Stimulated activated CD4-positive, alpha-beta T cell treated with anti-CD3 and anti-CD28 coated beads, Interleukin-4, amount 100 ng/mL, for 48 hours (primary cell): ENCODE measurements around the gene MARCKSL1.

Experiments
- DNase-seq, 2 donors: peaks; one replicate each; pipeline ENCODE4 v3.0.0-alpha.2; 2020; ENCODE audit warnings: low read depth in 2 of 2

Gene MARCKSL1

GRCh38 chr1:32352831-32353383 is 16.9 kb upstream of the MARCKSL1 start:
- no peak for DNase-seq

DNA sequence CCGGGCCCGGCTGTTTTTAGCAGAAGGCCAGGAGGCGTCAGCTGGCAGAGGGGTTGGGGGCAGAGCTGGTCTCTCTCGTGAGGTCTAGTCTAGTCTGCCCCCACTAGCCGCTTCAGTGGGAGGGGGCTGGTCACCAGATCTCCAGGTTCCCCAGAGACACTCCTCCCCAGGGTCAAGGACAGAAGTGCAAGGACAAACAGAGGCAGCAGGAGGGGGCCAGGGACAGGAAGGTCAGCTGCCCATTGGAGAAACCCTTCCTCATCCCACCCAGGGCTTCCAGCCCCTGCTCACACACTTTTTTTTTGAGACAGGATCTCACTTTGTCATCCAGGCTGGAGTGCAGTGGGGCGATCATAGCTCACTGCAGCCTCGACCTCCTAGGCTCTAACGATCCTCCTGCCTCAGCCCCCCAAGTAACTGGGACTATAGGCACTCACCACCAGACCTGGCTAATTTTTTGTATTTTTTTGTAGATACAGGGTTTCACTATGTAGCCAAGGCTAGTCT is 16.3 kb upstream of the MARCKSL1 start:
- no peak for DNase-seq

DNA sequence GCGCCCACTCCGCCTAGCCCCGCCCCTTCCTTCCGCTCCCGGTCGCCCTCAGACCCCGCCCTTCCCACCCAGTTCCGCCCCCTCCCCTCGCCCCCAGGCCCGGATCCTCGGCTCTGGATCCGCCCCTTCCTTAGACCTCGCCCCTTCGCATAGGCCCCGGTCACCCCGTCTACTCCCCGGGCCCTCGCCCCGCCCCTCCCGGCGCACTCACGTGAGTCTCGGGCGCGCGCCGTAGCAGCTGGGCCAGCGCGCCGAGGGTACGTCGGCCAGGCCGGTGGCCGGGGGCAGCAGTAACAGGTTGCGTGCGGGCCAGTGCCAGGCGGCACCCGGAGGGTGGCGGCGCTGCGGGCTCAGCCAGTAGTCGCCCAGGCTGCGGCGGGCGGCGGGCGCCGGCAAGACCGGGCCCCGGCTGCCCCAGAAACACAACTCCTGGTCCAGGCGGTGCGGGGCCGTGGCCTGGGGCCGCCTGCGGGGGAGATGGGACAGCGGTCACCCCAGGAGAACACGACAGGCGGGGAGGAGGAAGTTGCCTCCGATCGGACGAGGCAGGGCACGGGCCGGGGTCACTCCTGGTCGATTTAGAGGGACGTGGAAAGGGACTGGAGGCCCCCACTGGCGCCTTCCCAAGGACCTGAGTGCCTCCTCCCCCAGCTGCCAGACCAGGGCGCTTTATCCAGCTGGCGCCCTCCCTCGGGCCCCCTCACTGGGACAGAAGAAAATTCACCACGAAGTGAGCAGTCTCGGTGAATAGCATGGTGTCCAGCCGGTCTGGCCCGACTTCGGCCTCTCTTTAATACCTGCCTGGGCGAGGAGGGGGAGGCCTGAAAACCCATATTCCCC is 15.6 kb upstream of the MARCKSL1 start:
- peak; percentile 89 to 90 for DNase-seq

- peak; percentile 77 to 86 for DNase-seq
Observed at GRCh38 chr1:32350785-32351398, 14.9 kb upstream of the MARCKSL1 start.

DNA sequence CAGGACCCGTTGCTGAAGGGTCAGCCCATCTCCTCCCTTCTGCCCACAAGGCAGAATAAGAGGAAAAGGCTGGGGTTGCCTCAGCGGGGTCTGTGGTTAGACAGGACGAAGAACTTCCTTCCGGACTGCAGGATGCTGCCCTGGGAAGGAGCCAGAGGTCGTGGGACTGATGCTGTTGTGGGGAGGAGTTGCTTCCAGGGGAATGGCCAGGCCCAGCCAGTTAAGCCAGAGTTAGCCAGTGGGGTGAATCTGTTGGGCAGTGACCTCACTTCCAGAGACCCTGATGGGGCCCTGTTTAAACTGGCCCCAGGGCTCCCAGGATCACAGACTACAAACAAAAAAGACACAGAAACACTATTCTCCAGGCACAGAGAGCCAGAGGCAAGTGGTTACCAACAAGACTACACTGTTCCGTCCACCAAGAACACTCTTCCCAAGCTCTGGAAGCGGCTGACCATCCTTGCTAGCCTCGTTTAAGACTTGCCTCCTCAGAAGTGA is 13.2 kb upstream of the MARCKSL1 start:
- no peak for DNase-seq

DNA sequence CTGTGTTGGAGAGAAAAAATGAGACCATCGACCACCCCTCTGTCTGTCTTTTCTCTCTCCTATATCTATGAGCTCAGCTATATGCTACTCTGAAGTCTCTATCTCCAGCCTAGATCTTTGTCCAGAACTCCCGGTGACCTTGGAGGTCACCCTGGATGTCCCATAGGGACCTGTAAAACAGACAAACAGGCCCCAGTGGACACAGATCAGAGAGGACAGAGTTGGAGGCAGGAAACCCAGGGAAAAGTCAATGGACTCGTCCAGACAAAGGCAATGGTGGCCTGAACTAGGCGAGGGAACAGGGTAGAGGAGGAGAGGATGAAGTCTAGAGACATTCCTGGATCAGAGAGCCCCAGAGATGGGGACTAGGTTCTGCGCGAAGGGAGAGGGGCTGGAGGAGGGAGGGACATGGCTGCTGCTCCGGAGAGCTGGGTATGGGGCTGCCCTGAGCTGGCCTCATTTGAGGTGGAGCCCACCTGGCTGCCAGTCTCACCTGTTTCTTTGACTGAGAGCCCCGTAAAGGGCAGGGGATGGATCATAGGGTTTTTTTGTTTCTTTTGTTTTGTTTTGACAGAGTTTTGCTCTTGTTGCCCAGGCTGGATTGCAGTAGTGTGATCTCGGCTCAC is 10.6 kb upstream of the MARCKSL1 start:
- DNase-seq = no peak

GRCh38 chr1:32345289-32345827 is 9.3 kb upstream of the MARCKSL1 start:
- no peak for DNase-seq

DNA sequence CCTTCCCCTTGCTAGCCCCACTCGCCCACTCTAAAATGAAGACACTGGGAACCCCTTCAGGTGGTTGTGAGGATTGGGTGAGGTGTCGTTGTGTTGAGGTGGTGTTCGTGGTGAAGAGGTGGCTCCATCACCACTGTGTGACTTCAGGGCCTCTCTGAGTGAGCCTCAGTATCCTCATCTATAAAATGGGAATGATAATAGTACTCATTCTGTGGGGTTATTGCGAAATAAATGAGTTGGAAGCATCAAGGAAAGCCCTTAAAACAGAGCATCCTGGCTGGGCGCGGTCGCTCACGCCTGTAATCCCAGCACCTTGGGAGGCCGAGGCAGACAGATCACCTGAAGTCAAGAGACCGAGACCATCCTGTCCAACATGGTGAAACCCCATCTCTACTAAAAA is 6.7 kb upstream of the MARCKSL1 start:
- no peak for DNase-seq

DNA sequence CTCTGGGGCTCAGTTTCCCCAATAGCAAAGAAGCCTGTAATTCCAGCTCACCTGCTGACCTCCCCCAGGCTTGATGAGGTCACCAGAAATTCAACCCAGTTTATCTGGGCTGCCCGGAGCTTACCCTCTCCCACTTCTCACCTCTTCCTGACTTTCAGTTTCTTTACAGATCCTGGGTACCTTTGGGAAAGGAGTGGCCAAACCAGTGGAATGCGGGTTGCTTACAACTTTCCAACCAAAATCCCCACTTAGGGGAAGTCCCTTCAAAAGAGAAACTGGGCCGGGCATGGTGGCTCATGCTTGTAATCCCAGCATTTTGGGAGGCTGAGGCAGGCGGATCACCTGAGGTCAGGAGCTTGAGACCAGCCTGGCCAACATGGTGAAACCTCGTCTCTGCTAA is 5.9 kb upstream of the MARCKSL1 start:
- no peak for DNase-seq

DNA sequence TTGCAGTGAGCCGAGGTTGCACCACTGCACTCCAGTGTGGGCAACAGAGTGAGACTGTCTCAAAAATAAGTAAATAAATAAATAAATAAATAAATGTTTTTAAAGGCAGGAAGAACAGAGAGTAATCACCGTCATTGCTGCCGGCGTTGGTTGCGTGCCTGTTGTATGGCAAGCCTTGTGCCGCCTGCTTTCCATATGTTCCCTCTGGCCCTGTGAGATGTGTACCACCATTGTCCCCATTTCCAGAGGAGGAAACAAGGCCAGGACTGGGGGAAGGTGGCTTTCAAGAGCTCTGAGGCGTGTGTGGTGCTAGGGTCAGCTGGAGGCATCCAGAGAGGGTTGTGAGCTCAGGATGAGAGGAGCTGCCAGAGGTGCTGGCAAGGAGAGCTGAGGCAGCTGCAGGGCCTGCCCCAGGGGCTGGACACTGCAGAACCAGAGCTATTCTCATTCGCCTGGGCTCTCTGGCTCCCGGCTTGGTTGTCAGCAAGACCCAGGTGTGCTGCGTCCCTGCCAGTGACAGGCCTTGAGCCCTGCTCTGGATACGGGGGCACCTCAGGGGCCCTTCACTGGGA is 5.2 kb upstream of the MARCKSL1 start:
- DNase-seq = no peak

DNA sequence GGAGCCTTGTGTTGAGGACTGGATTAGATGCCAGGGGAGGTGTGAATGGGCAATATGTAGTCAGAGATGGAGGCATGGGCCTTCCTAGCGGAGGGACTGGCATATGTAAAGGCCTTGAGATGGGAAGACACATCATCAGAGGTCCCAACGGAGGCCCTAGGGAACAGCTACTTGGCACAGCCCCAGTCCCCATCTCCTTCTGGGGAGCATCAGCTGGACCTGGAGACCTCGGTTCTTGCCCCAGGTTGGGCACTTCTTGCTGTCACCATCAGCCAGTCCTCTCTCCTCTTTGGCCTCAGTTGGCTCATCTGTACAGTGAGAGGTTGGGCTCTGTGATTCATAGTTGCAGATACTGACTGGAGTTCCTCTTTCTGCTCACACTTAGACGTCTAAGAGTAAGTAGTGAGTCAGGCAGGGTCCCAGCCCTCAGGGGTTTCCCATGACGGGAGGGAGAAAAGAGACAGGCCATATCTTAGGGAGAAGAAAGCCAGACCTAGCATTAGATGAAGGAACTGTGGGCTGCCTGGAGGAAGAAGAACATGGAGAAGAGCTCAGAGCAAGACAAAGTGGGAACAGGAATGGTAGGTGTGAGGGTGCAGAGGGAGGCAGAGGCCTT is 3.4 kb upstream of the MARCKSL1 start:
- DNase-seq = no peak

- DNase-seq = no peak
Observed at GRCh38 chr1:32338637-32339145, 2.7 kb upstream of the MARCKSL1 start.

GRCh38 chr1:32337855-32338636 is 2.0 kb upstream of the MARCKSL1 start:
- no peak for DNase-seq

DNA sequence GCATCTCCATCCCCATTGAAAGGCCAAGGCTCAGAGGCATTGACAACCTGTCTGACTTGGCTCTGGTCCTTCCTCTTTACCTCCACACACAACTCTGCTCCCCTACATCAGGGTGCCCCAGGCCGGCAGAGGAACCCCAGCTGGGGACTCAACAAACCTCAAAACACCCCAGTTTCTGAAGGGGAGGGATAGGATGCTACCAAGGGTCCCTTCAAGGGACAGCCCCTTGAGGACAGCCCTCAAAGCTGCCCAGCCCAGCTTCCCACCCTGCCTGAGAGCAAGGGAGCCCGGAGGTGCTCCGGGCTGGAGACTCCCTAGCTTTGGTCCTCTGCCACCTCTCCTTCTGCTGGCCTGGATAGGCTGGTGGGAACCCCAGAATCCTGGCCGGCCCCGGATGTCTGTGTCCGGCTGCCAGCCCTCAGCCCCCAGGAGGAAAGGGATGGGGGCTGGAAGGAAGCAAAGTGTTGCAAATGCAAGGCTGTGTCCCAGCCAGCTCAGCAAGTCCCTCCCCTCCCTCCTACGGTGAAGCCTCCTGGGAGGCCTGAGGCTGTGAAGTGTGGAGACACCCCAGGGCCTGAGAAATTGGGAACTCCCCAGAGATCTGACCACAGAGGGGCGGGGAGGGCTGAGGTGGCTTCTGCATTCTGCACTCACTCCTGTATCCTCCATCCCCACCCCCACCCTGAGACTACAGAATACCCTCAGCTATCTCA is 1.1 kb upstream of the MARCKSL1 start:
- no peak for DNase-seq

- no peak for DNase-seq
Observed at GRCh38 chr1:32336591-32336932, 529 bp upstream of the MARCKSL1 start.

DNA sequence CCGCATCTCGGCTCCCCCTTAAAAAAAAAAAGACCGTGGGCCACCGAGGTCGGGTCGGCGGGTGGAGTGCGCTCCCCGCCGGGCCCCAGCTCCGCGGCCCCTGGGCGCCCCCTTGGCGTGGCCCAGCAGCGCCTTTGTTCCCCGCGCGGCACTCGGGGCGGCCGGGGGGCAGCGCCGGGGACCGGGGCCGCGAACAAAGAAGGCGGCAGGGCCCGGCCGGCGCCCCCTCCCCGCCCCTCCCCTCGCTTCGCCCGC is 571 bp downstream of the MARCKSL1 start:
- DNase-seq = no peak

DNA sequence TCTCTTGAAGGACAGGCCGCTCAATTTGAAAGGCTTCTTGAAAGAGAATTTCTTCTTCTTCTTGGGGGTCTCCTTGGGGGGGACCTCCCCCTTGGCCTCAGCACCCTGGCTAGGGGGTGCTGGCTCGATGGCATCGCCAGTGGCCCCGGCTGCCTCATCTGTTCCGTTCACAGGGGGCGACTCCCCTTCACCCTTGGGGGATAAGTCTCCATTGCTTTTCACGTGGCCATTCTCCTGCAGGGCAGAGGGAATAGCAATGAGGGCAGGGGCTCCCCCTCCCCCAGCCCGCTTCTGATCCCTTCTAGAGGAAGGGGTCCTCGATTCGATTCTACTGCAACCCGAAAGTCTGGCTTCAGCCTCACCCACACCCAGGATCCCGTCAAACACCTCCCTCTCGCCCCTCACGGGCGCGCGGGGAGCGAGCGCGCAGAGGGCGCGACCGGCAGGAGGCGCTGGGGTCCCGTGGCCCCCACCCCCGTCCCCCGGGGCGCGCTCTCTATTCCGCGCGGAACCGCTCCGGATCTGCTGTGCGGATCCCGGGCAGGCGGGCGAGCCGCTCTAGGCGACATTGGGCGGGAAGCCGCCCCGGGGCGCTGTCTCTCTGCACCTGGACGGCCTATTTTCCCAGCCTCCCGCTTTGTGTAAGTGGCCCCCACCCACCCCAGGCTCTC is 1.0 kb downstream of the MARCKSL1 start:
- DNase-seq = peak in 1 of 2 donors; percentile 46

DNA sequence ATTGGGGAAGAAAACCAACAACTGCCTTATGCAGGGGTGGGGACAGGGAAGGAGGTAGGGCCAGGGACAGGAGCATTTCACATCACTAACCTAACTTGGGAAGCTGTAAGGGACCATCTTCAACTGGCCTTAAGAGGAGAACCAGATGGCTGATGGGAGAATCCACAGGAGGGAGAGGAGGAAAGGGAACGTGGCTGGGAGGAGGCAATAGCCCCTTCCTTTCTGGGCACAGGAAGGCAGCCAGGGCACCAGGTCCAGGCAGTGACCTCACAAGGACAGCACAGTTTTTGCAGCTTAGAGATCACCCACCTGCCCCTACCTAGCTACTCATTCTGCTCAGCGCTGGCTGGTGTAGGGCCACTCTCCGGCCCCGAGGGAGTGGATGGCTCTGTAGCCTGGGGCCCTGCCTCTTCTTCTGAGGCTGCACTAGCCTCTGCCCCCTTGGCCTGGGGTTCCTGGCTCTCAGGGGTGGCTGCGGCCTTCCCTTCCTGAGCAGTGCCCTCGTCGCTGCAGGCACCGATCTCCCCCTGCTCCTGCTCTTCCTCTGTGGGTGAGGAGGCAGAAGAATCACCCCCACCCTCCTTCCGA is 1.7 kb downstream of the MARCKSL1 start:
- no peak for DNase-seq
